IgD-negative memory B cell (primary cell): ENCODE results near the gene PBX3. TPM values are rescaled to one million over a fixed set of nuclear protein-coding genes. Genes with fewer than 3 reads are reported as not detected.
"Not testable (repeated sequence)": the region's sequence is repeated elsewhere in the genome, so short reads cannot be mapped to it uniquely, and the experiment has no call there.

Experiments
- H3K27ac Mint-ChIP-seq, 3 donors: one replicate each; pipeline ENCODE4 v1.8.0; 2020 to 2022; ENCODE audit warnings: mild to moderate bottlenecking in 3 of 3, mixed read lengths in 3 of 3, moderate library complexity in 1 of 3
- H3K27me3 Mint-ChIP-seq: one replicate; pipeline ENCODE4 v1.8.0; 2021; ENCODE audit warnings: mixed read lengths
- H3K36me3 Mint-ChIP-seq: one replicate; pipeline ENCODE4 v1.8.0; 2020; ENCODE audit warnings: mild to moderate bottlenecking, mixed read lengths
- H3K4me1 Mint-ChIP-seq, 3 donors: one replicate each; pipeline ENCODE4 v1.8.0; 2020 to 2022; ENCODE audit warnings: mixed read lengths in 3 of 3, mild to moderate bottlenecking in 1 of 3
- H3K4me3 Mint-ChIP-seq, 4 donors: one replicate each; pipeline ENCODE4 v1.8.0; 2020 to 2022; ENCODE audit warnings: mild to moderate bottlenecking in 4 of 4, mixed read lengths in 4 of 4, moderate library complexity in 3 of 4
- H3K9me3 Mint-ChIP-seq, 3 donors: one replicate each; pipeline ENCODE4 v1.8.0; 2020 to 2021; ENCODE audit warnings: mixed read lengths in 3 of 3, mild to moderate bottlenecking in 1 of 3
- polyA plus RNA-seq: library from polyadenylated mRNA; unstranded; fragments of 300-500 nt; fragmentation: Illumina TruSeq; gene quantifications from one replicate; pipeline ENCODE4 v1.2.3, GENCODE V29; 2021

Gene PBX3
- polyA plus RNA-seq, 1 donor from 2014 or later: 7.2 TPM

GRCh38 chr9:125757834-125758233 is 10.7 kb downstream of the PBX3 start:
- Mint-ChIP-seq H3K36me3 (peaks cover 2% of the 10 kb centered on the region), H3K4me3 (no peak overlapping the region), H3K27me3 (peaks cover 2% of the 10 kb centered on the region), H3K27ac (no peak overlapping the region), H3K9me3 (no peaks in the 10 kb centered on the region), H3K4me1 (peaks cover 4 to 19% (median 11%) of the 10 kb centered on the region in 3 donors)

- Mint-ChIP-seq H3K36me3 (peaks cover 2% of the 10 kb centered on the region), H3K4me1 (peaks cover 4 to 21% (median 11%) of the 10 kb centered on the region in 3 donors), H3K27me3 (peaks cover 2% of the 10 kb centered on the region), H3K27ac (peak overlapping the region in 2 of 3 donors; percentile 1 to 53), H3K9me3 (no peaks in the 10 kb centered on the region), H3K4me3 (peak overlapping the region; percentile 39 to 93 (median 79))
These were observed 12.0 kb downstream of the PBX3 start for GRCh38 chr9:125758986-125759763.

GRCh38 chr9:125759764-125760129 is 12.6 kb downstream of the PBX3 start:
- peak overlapping the region; percentile 39 to 93 (median 79) for H3K4me3 Mint-ChIP-seq
- no peaks in the 10 kb centered on the region for H3K9me3 Mint-ChIP-seq
- peak overlapping the region in 1 of 3 donors; percentile 53 for H3K27ac Mint-ChIP-seq
- peaks cover 2% of the 10 kb centered on the region for H3K27me3 Mint-ChIP-seq
- H3K4me1 Mint-ChIP-seq: peaks cover 4 to 21% (median 11%) of the 10 kb centered on the region in 3 donors
- peaks cover 2% of the 10 kb centered on the region for H3K36me3 Mint-ChIP-seq

- Mint-ChIP-seq H3K27me3 (peaks cover 2% of the 10 kb centered on the region), H3K9me3 (no peaks in the 10 kb centered on the region), H3K4me3 (peak overlapping the region in 1 of 4 donors; percentile 33), H3K36me3 (peaks cover 2% of the 10 kb centered on the region), H3K4me1 (peaks cover 5 to 21% (median 13%) of the 10 kb centered on the region in 3 donors), H3K27ac (no peak overlapping the region)
These were observed 13.4 kb downstream of the PBX3 start for GRCh38 chr9:125760537-125760936.

- Mint-ChIP-seq H3K4me1 (peaks cover 7 to 22% (median 15%) of the 10 kb centered on the region in 3 donors), H3K4me3 (no peak overlapping the region), H3K27ac (no peak overlapping the region), H3K9me3 (no peaks in the 10 kb centered on the region), H3K27me3 (peaks cover 2% of the 10 kb centered on the region), H3K36me3 (no peaks in the 10 kb centered on the region)
These were observed 14.7 kb downstream of the PBX3 start for GRCh38 chr9:125761676-125762450.

GRCh38 chr9:125763394-125763801 is 16.2 kb downstream of the PBX3 start:
- Mint-ChIP-seq H3K27ac (no peak overlapping the region), H3K27me3 (peaks cover 2% of the 10 kb centered on the region), H3K36me3 (no peaks in the 10 kb centered on the region), H3K4me3 (no peak overlapping the region), H3K9me3 (no peaks in the 10 kb centered on the region), H3K4me1 (peaks cover 15 to 29% (median 24%) of the 10 kb centered on the region in 3 donors)

- Mint-ChIP-seq H3K27me3 (peaks cover 1% of the 10 kb centered on the region), H3K4me1 (peaks cover 14 to 25% (median 23%) of the 10 kb centered on the region in 3 donors), H3K9me3 (no peaks in the 10 kb centered on the region)
These were observed 17.0 kb downstream of the PBX3 start for GRCh38 chr9:125764198-125764597.

GRCh38 chr9:125766468-125767221 is 19.5 kb downstream of the PBX3 start:
- Mint-ChIP-seq H3K27me3 (no peaks in the 10 kb centered on the region), H3K9me3 (no peaks in the 10 kb centered on the region), H3K4me1 (peaks cover 11 to 18% (median 16%) of the 10 kb centered on the region in 3 donors), H3K27ac (peak overlapping the region in 1 of 3 donors; percentile 41), H3K4me3 (peak overlapping the region in 2 of 4 donors; percentile 17 to 51), H3K36me3 (peaks cover 2% of the 10 kb centered on the region)

More at GRCh38 chr9:125764198-125764597, 17.0 kb downstream of the PBX3 start:
- no peak overlapping the region for H3K4me3 Mint-ChIP-seq
- H3K36me3 Mint-ChIP-seq: peaks cover 2% of the 10 kb centered on the region
- H3K27ac Mint-ChIP-seq: no peak overlapping the region

- Mint-ChIP-seq H3K36me3 (peaks cover 2% of the 10 kb centered on the region), H3K27ac (peak overlapping the region in 1 of 3 donors; percentile 41), H3K9me3 (no peaks in the 10 kb centered on the region), H3K27me3 (no peaks in the 10 kb centered on the region), H3K4me3 (peak overlapping the region in 2 of 4 donors; percentile 18 to 51), H3K4me1 (peaks cover 11 to 18% (median 13%) of the 10 kb centered on the region in 3 donors)
These were observed 20.2 kb downstream of the PBX3 start for GRCh38 chr9:125767349-125767748.

GRCh38 chr9:125768803-125769202 is 21.6 kb downstream of the PBX3 start:
- Mint-ChIP-seq H3K27me3 (no peaks in the 10 kb centered on the region), H3K36me3 (peaks cover 3% of the 10 kb centered on the region), H3K27ac (no peak overlapping the region), H3K4me1 (peaks cover 11 to 19% (median 13%) of the 10 kb centered on the region in 3 donors), H3K4me3 (no peak overlapping the region), H3K9me3 (no peaks in the 10 kb centered on the region)

GRCh38 chr9:125771037-125771436 is 23.9 kb downstream of the PBX3 start:
- Mint-ChIP-seq H3K27ac (no peak overlapping the region), H3K4me3 (no peak overlapping the region), H3K27me3 (no peaks in the 10 kb centered on the region), H3K36me3 (peaks cover 3% of the 10 kb centered on the region), H3K4me1 (peaks cover 9 to 21% (median 9%) of the 10 kb centered on the region in 3 donors), H3K9me3 (peaks cover 0 to 4% (median 3%) of the 10 kb centered on the region in 3 donors)

GRCh38 chr9:125772740-125773139 is 25.6 kb downstream of the PBX3 start:
- peaks cover 1 to 9% (median 2%) of the 10 kb centered on the region in 3 donors for H3K4me1 Mint-ChIP-seq

GRCh38 chr9:125774106-125774505 is 26.9 kb downstream of the PBX3 start:
- H3K4me3 Mint-ChIP-seq: no peak overlapping the region
- H3K36me3 Mint-ChIP-seq: peaks cover 1% of the 10 kb centered on the region
- no peaks in the 10 kb centered on the region for H3K27me3 Mint-ChIP-seq
- H3K9me3 Mint-ChIP-seq: peaks cover 0 to 4% (median 3%) of the 10 kb centered on the region in 3 donors
- peaks cover 0 to 7% (median 0%) of the 10 kb centered on the region in 3 donors for H3K4me1 Mint-ChIP-seq
- H3K27ac Mint-ChIP-seq: peak overlapping the region in 2 of 3 donors; percentile 57 to 82

More at GRCh38 chr9:125772740-125773139, 25.6 kb downstream of the PBX3 start:
- H3K27ac Mint-ChIP-seq: no peak overlapping the region
- H3K27me3 Mint-ChIP-seq: no peaks in the 10 kb centered on the region
- H3K9me3 Mint-ChIP-seq: peaks cover 0 to 4% (median 3%) of the 10 kb centered on the region in 3 donors
- no peak overlapping the region for H3K4me3 Mint-ChIP-seq
- H3K36me3 Mint-ChIP-seq: peaks cover 3% of the 10 kb centered on the region

- not testable (repeated sequence) for H3K27me3 Mint-ChIP-seq, H3K4me3 Mint-ChIP-seq, H3K27ac Mint-ChIP-seq, H3K9me3 Mint-ChIP-seq, H3K4me1 Mint-ChIP-seq, H3K36me3 Mint-ChIP-seq
These were observed 29.6 kb downstream of the PBX3 start for GRCh38 chr9:125776789-125777188.
